IPS-20b (cell line): ENCODE measurements around the gene RNASEH2A.

Experiments used
- H3K27ac ChIP-seq: one replicate; pipeline ENCODE4 v1.5.1; 2013; ENCODE audit warnings: low read length
- H3K27me3 ChIP-seq: 2 replicates; pipeline ENCODE4 v1.6.1; 2013; ENCODE audit warnings: mild to moderate bottlenecking, low read length, inconsistent platforms; ENCODE audit not compliant: insufficient read depth
- H3K36me3 ChIP-seq: 2 replicates; pipeline ENCODE4 v1.6.1; 2013; ENCODE audit warnings: low read depth, mild to moderate bottlenecking, inconsistent platforms, low read length, moderate library complexity; ENCODE audit not compliant: insufficient read depth
- H3K4me1 ChIP-seq: 2 replicates; pipeline ENCODE4 v1.6.1; 2013; ENCODE audit warnings: mild to moderate bottlenecking, control low read depth, inconsistent platforms, low read length, moderate library complexity; ENCODE audit not compliant: insufficient read depth
- H3K4me3 ChIP-seq: 2 replicates; pipeline ENCODE4 v1.5.1; 2013; ENCODE audit warnings: mild to moderate bottlenecking, low read length, inconsistent platforms
- H3K9ac ChIP-seq: 2 replicates; pipeline ENCODE4 v1.6.1; 2013; ENCODE audit warnings: low read depth, mild to moderate bottlenecking, inconsistent platforms, low read length, moderate library complexity
- H3K9me3 ChIP-seq: 2 replicates; pipeline ENCODE4 v1.6.1; 2013; ENCODE audit warnings: mild to moderate bottlenecking, low read depth, low read length, inconsistent platforms; ENCODE audit not compliant: insufficient read depth

RNASEH2A gene

DNA sequence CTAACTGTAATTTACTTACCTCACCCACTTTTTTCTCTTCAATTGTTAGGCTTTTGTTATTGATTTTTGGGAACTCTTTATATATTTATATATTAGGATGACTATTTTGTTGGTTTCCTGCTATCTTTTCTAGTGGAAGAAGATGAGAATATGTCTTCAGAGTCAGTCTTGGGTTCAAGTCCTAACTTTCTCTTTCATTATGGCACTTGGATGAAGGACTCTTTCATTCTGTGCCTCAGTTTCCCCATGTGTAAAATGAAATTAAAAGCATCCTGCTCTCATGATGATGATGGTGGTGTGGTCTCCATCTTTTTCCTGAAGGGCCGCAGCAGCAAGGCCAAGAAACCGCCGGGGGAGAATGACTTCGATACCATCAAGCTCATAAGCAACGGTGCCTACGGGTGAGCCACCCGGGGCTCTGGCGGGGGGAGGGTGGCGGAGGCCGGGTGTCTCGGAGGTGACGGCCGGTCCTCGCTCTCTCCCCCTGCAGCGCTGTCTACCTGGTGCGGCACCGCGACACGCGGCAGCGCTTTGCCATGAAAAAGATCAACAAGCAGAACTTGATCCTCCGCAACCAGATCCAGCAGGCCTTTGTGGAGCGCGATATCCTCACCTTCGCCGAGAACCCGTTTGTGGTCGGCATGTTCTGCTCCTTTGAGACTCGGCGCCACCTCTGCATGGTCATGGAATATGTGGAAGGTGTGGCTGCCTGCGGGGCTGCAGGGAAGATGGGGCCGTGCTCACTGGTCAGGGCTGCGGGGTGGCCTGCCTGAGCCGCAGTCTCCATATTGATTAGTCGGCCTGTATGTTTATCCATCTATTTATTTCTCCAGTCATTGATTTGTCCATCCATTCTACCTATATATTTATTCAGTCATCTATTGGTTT lies 51.9 kb downstream of the RNASEH2A start:
- H3K9me3 ChIP-seq = no peaks in the 10 kb centered on the region
- H3K4me1 ChIP-seq = no peaks in the 10 kb centered on the region
- H3K27ac ChIP-seq = no peak overlapping the region
- peaks cover 21% of the 10 kb centered on the region; the same call in 1 of the 2 replicates for H3K36me3 ChIP-seq
- no peaks in the 10 kb centered on the region; the same call in 1 of the 2 replicates for H3K27me3 ChIP-seq
- H3K9ac ChIP-seq = no peak overlapping the region
- H3K4me3 ChIP-seq = no peak overlapping the region

- peaks cover 18% of the 10 kb centered on the region; the same call in 1 of the 2 replicates for H3K36me3 ChIP-seq
- H3K4me3 ChIP-seq = no peak overlapping the region
- H3K9me3 ChIP-seq = no peaks in the 10 kb centered on the region
- H3K9ac ChIP-seq = no peak overlapping the region
- H3K4me1 ChIP-seq = no peaks in the 10 kb centered on the region
- no peak overlapping the region for H3K27ac ChIP-seq
- H3K27me3 ChIP-seq = no peaks in the 10 kb centered on the region; the same call in 1 of the 2 replicates
Observed at GRCh38 chr19:12859546-12859945, 53.2 kb downstream of the RNASEH2A start.
